K562 (cell line): ENCODE results near the gene USP2. TPM values are rescaled to one million over a fixed set of nuclear protein-coding genes. Genes with fewer than 3 reads are reported as not detected.

Experiments used
- MYNN ChIP-seq, 2 experiments: sonication (generic); formaldehyde crosslinking in 1 of 2; IDR thresholded peaks; 2 replicates each; pipeline versions ENCODE4 v1.5.0 to v1.6.1; 2016 to 2020; ENCODE audit warnings: antibody characterized with exemption in 1 of 2, missing genetic modification reagents in 1 of 2
- SUPT5H ChIP-seq: fragments of 450-650 bp; IDR thresholded peaks from 2 replicates; pipeline ENCODE4 v1.6.1; 2016
- polyA plus RNA-seq, 8 experiments: library from polyadenylated mRNA; depleted of rRNA in 4 of 8; stranded (reverse) in 5 of 8; unstranded in 3 of 8; fragments of >200 nt; fragmentation: Nextera tagmentation in 2 of 8; fragmentation: Illumina TruSeq in 1 of 8; extraction: Ambion mirVana in 2 of 8; extraction: Trizol in 1 of 8; gene quantifications; 2 replicates each; pipeline versions ENCODE4 v1.2.1 to v1.2.3, GENCODE V29; 2011 to 2014; ENCODE audit warnings: inconsistent platforms in 1 of 8, missing spikeins in 1 of 8
- total RNA-seq, 7 experiments: library from RNA; depleted of rRNA in 6 of 7; stranded (reverse); fragments of >200 nt in 6 of 7; fragmentation: Illumina TruSeq in 2 of 7; extraction: Trizol in 2 of 7; gene quantifications; 2 replicates each; pipeline versions ENCODE4 v1.2.1 to v1.2.3, GENCODE V29; 2011 to 2021; ENCODE audit warnings: low replicate concordance in 1 of 7
- TF ChIP-seq, protein P1 (sequence below), 2 experiments: fragments of 450-650 bp in 1 of 2; sonication (generic) in 1 of 2; formaldehyde crosslinking in 1 of 2; IDR thresholded peaks; 2 replicates each; pipeline versions ENCODE4 v1.7.1 to v1.9.0; 2016 to 2022; ENCODE audit warnings: inconsistent platforms in 1 of 2, mild to moderate bottlenecking in 1 of 2, missing genetic modification reagents in 1 of 2

The USP2 gene
- total and polyA plus RNA-seq, 9 of the 15 experiments (the other 6 are each of a cell fraction or from before 2014, with no cell fraction given), result 2.8 to 16.9 (median 3.9) TPM

DNA sequence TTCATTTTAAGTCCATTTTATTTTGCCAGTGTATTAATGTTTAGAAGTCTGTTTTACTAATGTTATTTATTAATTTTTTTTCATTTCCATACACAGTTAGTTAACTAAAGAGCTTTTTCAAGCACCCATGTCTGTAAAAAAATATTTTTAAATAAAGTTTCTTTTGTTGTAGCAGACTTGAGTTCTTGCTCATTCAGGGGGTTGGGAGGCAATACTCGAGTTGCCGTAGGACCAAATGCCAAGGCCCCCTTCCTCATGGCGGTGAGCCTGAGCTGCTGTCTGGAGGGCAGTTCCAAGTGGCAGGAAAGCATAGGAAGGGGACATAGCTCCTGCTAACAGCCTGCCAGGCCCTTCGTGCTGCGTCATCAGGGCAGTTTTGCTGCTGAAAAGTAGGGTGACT is 73.5 kb downstream of the USP2 start (continued):
- TF ChIP-seq, protein P1, sequence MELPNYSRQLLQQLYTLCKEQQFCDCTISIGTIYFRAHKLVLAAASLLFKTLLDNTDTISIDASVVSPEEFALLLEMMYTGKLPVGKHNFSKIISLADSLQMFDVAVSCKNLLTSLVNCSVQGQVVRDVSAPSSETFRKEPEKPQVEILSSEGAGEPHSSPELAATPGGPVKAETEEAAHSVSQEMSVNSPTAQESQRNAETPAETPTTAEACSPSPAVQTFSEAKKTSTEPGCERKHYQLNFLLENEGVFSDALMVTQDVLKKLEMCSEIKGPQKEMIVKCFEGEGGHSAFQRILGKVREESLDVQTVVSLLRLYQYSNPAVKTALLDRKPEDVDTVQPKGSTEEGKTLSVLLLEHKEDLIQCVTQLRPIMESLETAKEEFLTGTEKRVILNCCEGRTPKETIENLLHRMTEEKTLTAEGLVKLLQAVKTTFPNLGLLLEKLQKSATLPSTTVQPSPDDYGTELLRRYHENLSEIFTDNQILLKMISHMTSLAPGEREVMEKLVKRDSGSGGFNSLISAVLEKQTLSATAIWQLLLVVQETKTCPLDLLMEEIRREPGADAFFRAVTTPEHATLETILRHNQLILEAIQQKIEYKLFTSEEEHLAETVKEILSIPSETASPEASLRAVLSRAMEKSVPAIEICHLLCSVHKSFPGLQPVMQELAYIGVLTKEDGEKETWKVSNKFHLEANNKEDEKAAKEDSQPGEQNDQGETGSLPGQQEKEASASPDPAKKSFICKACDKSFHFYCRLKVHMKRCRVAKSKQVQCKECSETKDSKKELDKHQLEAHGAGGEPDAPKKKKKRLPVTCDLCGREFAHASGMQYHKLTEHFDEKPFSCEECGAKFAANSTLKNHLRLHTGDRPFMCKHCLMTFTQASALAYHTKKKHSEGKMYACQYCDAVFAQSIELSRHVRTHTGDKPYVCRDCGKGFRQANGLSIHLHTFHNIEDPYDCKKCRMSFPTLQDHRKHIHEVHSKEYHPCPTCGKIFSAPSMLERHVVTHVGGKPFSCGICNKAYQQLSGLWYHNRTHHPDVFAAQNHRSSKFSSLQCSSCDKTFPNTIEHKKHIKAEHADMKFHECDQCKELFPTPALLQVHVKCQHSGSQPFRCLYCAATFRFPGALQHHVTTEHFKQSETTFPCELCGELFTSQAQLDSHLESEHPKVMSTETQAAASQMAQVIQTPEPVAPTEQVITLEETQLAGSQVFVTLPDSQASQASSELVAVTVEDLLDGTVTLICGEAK (IDR thresholded peaks at IDR 0.05), result peak; percentile 82
- TF ChIP-seq, protein P1 (CRISPR knock-in tag; IDR thresholded peaks at IDR 0.05), result peak; percentile 54; the same call in 1 of the 2 replicates
- TF ChIP-seq SUPT5H (peak; percentile 49; the same call in 1 of the 2 replicates), MYNN (IDR thresholded peaks at IDR 0.05) (no peak), MYNN (CRISPR knock-in tag; IDR thresholded peaks at IDR 0.05) (no peak)
